K562 (cell line): Measurements from ENCODE around the gene TRAF7. TPM values are rescaled to one million over a fixed set of nuclear protein-coding genes. Genes with fewer than 3 reads are reported as not detected.
"Not testable (repeated sequence)": the region's sequence is repeated elsewhere in the genome, so short reads cannot be mapped to it uniquely, and the experiment has no call there.

Experiments
- ATAC-seq: fragments of 200-7000 bp; cut with Tn5 transposase; 3 replicates; pipeline ENCODE4 v1.9.1; 2020; ENCODE audit warnings: moderate library complexity
- BruUV-seq: library from RNA; stranded (reverse); fragments of 400-500 nt; replicated peaks from 2 replicates; lab custom pipeline; 2021; lab: Mats Ljungman, UMichigan
- CTCF ChIA-PET: fragments of 300-600 bp; formaldehyde crosslinking; extraction: SDS; loops from one replicate; lab custom pipeline; 2021; ENCODE audit warnings: low intra/inter-chr PET ratio; lab: Yijun Ruan, JAX
- POLR2A ChIA-PET: fragments of 300-600, 350-650 bp; sonication (Branson Sonifier 250); formaldehyde crosslinking; extraction: SDS; loops from one replicate; lab custom pipeline; 2021; ENCODE audit warnings: antibody characterized with exemption, inconsistent platforms; lab: Yijun Ruan, JAX
- DNase-seq, 4 experiments: peaks; one replicate each; pipeline versions ENCODE4 v3.0.0 to v3.0.0-alpha.2; 2011 to 2018; ENCODE audit warnings: low spot score in 3 of 4, mixed read lengths in 3 of 4; ENCODE audit errors: extremely low read depth in 1 of 4
- FAIRE-seq: peaks from 2 replicates; lab custom pipeline; 2011; peaks lifted over from hg19 to GRCh38; lab: Jason Lieb, UNC
- H2AFZ ChIP-seq: 2 replicates; pipeline ENCODE4 v1.6.0; 2011; ENCODE audit warnings: low read depth, low read length, control low read depth, inconsistent platforms
- H3K27ac ChIP-seq: fragments of 200-600 bp; 3 replicates; pipeline ENCODE4 v1.8.0; 2011; ENCODE audit warnings: low read depth, mild to moderate bottlenecking, control low read depth, inconsistent platforms, low read length, moderate library complexity, mixed read lengths; ENCODE audit errors: extremely low read depth
- H3K27me3 ChIP-seq, 2 experiments: fragments of 300-600 bp in 1 of 2; 2 replicates in 1 of 2; 3 replicates in 1 of 2; pipeline versions ENCODE4 v1.6.0 to v1.8.0; 2011; ENCODE audit warnings: inconsistent platforms in 2 of 2, low read length in 2 of 2, mild to moderate bottlenecking in 1 of 2, mixed read lengths in 1 of 2, moderate library complexity in 1 of 2; ENCODE audit not compliant: control insufficient read depth in 2 of 2, insufficient read depth in 2 of 2
- H3K36me3 ChIP-seq: fragments of 300-600 bp; 3 replicates; pipeline ENCODE4 v1.8.0; 2011; ENCODE audit warnings: mild to moderate bottlenecking, low read length, inconsistent platforms; ENCODE audit not compliant: control insufficient read depth, insufficient read depth
- H3K4me1 ChIP-seq, 2 experiments: fragments of 200-600 bp in 1 of 2; replicated peaks in 1 of 2; 2 replicates in 1 of 2; 3 replicates in 1 of 2; pipeline versions ENCODE4 v1.5.1 to v1.8.0; 2011; ENCODE audit warnings: inconsistent platforms in 2 of 2, low read length in 2 of 2, mild to moderate bottlenecking in 1 of 2, mixed read lengths in 1 of 2, moderate library complexity in 1 of 2; ENCODE audit not compliant: control insufficient read depth in 2 of 2, insufficient read depth in 2 of 2
- H3K4me2 ChIP-seq: 2 replicates; pipeline ENCODE4 v1.6.1; 2011; ENCODE audit warnings: low read length, control low read depth, inconsistent platforms, mixed read lengths; ENCODE audit not compliant: insufficient read depth
- H3K4me3 ChIP-seq: fragments of 200-600 bp; sonication (generic), shearing (Covaris generic); 2 replicates; pipeline ENCODE4 v1.5.1; 2016; ENCODE audit warnings: control low read depth, inconsistent platforms
- H3K79me2 ChIP-seq: fragments of 200-600 bp; 3 replicates; pipeline ENCODE4 v1.8.0; 2011; ENCODE audit warnings: low read length, inconsistent platforms; ENCODE audit not compliant: control insufficient read depth, insufficient read depth
- H3K9ac ChIP-seq, 2 experiments: 2 replicates each; pipeline versions ENCODE4 v1.6.0 to v1.6.1; 2011; ENCODE audit warnings: low read depth in 2 of 2, low read length in 2 of 2, control low read depth in 1 of 2, inconsistent platforms in 1 of 2, mild to moderate bottlenecking in 1 of 2, mixed read lengths in 1 of 2; ENCODE audit not compliant: insufficient read depth in 1 of 2
- H3K9me1 ChIP-seq: one replicate; pipeline ENCODE4 v1.6.0; 2011; ENCODE audit warnings: inconsistent platforms, mild to moderate bottlenecking, low read length, moderate library complexity; ENCODE audit not compliant: control insufficient read depth, insufficient read depth
- H3K9me3 ChIP-seq: replicated peaks from 2 replicates; pipeline ENCODE4 v1.5.1; 2011; ENCODE audit warnings: low read depth, low read length, inconsistent platforms; ENCODE audit not compliant: control insufficient read depth, insufficient read depth
- H4K20me1 ChIP-seq: replicated peaks from 2 replicates; pipeline ENCODE4 v1.6.1; 2011; ENCODE audit warnings: low read length, inconsistent platforms, mixed read lengths; ENCODE audit not compliant: control insufficient read depth, insufficient read depth
- POLR2G ChIP-seq: fragments of 200-400 bp; formaldehyde crosslinking; IDR thresholded peaks from 2 replicates; pipeline ENCODE4 v1.6.1; 2017; ENCODE audit warnings: low read depth, mild to moderate bottlenecking, antibody characterized with exemption, low read length, moderate library complexity
- WGBS: fragments of 100-300 bp; shearing (Covaris generic); methylation state at CpG from one replicate; pipeline ENCODE4 v1.1.6; 2016; ENCODE audit warnings: low coverage, mixed read lengths; ENCODE audit not compliant: insufficient coverage; ENCODE audit errors: missing lambda C conversion rate; 5-methylcytosine and 5-hydroxymethylcytosine counted together
- in situ Hi-C: fragments of 300-500 bp; cut with MboI; formaldehyde crosslinking; loops from 4 replicates; pipeline ENCODE4 v1.15.0; 2018; ENCODE audit warnings: inconsistent platforms, mixed read lengths
- intact Hi-C: fragments of 100-400 bp; cut with micrococcal nuclease; formaldehyde crosslinking; loops from 2 replicates; pipeline ENCODE4 v1.14.2; 2022
- polyA plus RNA-seq, 8 experiments: library from polyadenylated mRNA; depleted of rRNA in 4 of 8; stranded (reverse) in 5 of 8; unstranded in 3 of 8; fragments of >200 nt; fragmentation: Nextera tagmentation in 2 of 8; fragmentation: Illumina TruSeq in 1 of 8; extraction: Ambion mirVana in 2 of 8; extraction: Trizol in 1 of 8; gene quantifications; 2 replicates each; pipeline versions ENCODE4 v1.2.1 to v1.2.3, GENCODE V29; 2011 to 2014; ENCODE audit warnings: inconsistent platforms in 1 of 8, missing spikeins in 1 of 8
- total RNA-seq, 7 experiments: library from RNA; depleted of rRNA in 6 of 7; stranded (reverse); fragments of >200 nt in 6 of 7; fragmentation: Illumina TruSeq in 2 of 7; extraction: Trizol in 2 of 7; gene quantifications; 2 replicates each; pipeline versions ENCODE4 v1.2.1 to v1.2.3, GENCODE V29; 2011 to 2021; ENCODE audit warnings: low replicate concordance in 1 of 7
- TF ChIP-seq, protein P1 (sequence below): sonication (generic); formaldehyde crosslinking; IDR thresholded peaks from 2 replicates; pipeline ENCODE4 v1.8.1; 2023; ENCODE audit warnings: mild to moderate bottlenecking, missing genetic modification reagents

Gene TRAF7
- total and polyA plus RNA-seq, 9 of the 15 experiments (the other 6 are each of a cell fraction or from before 2014, with no cell fraction given): 1.1 to 113 (median 41.6) TPM

DNA sequence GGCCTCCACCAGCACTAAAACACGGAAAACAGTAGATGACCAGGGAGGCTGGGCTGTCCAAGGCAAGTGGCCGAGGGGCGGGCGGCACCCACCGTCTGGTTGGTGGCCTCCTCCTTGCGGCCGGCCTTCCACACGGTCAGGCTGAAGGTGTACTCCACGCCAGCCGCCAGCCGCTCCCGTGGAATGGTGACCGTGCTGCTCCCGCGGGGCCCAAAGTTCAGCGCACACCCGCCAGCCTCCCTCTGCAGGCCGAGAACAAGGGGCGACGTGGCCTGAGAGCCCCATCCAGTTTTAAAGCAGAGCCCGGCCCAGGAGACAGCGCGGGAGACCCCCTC lies 47.8 kb upstream of the TRAF7 start:
- H3K27ac ChIP-seq, FAIRE-seq, in situ Hi-C loops, H3K4me2 ChIP-seq, DNase-seq, H3K9me3 ChIP-seq, H3K9me1 ChIP-seq, H3K27me3 ChIP-seq, H3K4me3 ChIP-seq, H4K20me1 ChIP-seq, BruUV-seq, intact Hi-C loops, H3K79me2 ChIP-seq, CTCF ChIA-PET, ATAC-seq, H2AFZ ChIP-seq, POLR2A ChIA-PET, H3K4me1 ChIP-seq, H3K9ac ChIP-seq: not testable (repeated sequence)
- TF ChIP-seq POLR2G: 0 out of 2 replicates have a peak, but pooled peaks have one; percentile 3
- peaks cover 24% of the 10 kb centered on the region; the same call in 1 of the 3 replicates for H3K36me3 ChIP-seq
- WGBS: 100% methylated on average over 5 of the region's 23 CpGs

DNA sequence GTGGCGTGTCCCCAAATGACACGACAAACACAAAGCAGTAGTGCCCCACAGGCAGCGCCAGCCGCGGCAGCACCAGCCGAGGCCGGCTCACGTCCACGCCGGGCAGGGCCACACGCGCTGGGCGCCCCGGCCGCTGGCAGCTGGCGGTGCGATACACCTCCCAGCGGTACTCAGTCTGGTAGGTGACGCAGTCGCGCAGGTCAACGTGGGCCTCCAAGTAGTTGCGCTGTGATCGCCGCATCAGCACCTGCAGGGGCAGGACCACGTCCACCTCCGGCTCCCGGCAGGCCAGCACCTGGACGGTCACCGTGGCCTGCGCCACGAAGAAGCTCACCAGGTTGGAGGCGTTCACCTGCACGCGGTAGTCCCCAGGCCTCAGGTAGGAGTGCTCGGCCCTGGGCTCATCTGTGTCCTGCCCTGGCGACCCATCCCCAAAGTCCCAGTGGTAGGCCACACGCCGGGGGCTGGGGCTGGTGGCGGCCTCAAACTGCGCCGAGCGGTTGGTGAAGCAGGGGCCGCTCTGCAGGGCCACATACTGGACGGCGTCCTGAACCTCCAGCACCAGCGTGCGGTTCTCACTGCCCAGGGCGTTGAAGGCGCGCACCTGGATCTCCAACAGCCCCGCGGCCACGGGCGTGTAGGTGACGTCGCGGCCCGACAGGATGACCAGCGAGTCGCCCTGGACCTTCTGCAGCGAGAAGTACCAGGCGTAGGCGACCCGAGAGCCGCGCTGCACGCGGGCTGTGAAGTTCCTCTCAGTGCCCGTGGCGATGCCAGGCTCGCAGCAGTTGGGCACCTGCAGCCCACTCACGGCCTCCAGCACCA lies 46.9 kb upstream of the TRAF7 start:
- H3K4me2 ChIP-seq, DNase-seq, POLR2A ChIA-PET, H3K27me3 ChIP-seq, BruUV-seq, H3K9me1 ChIP-seq, FAIRE-seq, in situ Hi-C loops, H3K4me3 ChIP-seq, H2AFZ ChIP-seq, H3K9ac ChIP-seq, intact Hi-C loops, H3K27ac ChIP-seq, CTCF ChIA-PET, H3K79me2 ChIP-seq, ATAC-seq, H4K20me1 ChIP-seq, H3K9me3 ChIP-seq, H3K4me1 ChIP-seq: not testable (repeated sequence)
- 97% methylated on average over 11 of the region's 73 CpGs for WGBS
- TF ChIP-seq, protein P1, sequence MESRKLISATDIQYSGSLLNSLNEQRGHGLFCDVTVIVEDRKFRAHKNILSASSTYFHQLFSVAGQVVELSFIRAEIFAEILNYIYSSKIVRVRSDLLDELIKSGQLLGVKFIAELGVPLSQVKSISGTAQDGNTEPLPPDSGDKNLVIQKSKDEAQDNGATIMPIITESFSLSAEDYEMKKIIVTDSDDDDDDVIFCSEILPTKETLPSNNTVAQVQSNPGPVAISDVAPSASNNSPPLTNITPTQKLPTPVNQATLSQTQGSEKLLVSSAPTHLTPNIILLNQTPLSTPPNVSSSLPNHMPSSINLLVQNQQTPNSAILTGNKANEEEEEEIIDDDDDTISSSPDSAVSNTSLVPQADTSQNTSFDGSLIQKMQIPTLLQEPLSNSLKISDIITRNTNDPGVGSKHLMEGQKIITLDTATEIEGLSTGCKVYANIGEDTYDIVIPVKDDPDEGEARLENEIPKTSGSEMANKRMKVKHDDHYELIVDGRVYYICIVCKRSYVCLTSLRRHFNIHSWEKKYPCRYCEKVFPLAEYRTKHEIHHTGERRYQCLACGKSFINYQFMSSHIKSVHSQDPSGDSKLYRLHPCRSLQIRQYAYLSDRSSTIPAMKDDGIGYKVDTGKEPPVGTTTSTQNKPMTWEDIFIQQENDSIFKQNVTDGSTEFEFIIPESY (CRISPR knock-in tag): peak; percentile 50
- peak; percentile 34; the same call in 1 of the 2 replicates for TF ChIP-seq POLR2G
- H3K36me3 ChIP-seq: peaks cover 23% of the 10 kb centered on the region; the same call in 1 of the 3 replicates

DNA sequence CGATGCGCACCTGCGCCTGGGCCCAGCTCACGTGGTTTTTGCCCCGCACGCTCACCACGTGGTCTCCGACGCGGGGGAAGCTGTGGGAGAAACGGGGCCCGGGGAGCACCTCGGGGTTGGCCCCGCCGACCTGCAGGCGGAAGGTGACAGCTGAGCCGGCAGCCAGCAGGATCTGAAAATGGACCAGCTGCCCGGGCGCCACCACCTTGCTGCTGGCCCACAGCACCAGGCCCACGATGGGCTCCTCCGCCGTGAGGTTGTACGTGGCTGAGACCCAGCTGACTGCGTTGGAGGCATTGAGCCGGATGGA lies 46.4 kb upstream of the TRAF7 start:
- H3K27ac ChIP-seq, CTCF ChIA-PET, H3K4me2 ChIP-seq, H3K4me3 ChIP-seq, H3K9ac ChIP-seq, ATAC-seq, intact Hi-C loops, H3K9me1 ChIP-seq, H3K9me3 ChIP-seq, H4K20me1 ChIP-seq, POLR2A ChIA-PET, H2AFZ ChIP-seq, H3K4me1 ChIP-seq, DNase-seq, BruUV-seq, FAIRE-seq, H3K27me3 ChIP-seq, H3K79me2 ChIP-seq, in situ Hi-C loops: not testable (repeated sequence)
- H3K36me3 ChIP-seq: peaks cover 22% of the 10 kb centered on the region; the same call in 1 of the 3 replicates
- 99% methylated on average over 24 of the region's 25 CpGs for WGBS
